ENCODE results near the gene RELN. TPM values are rescaled to one million over a fixed set of nuclear protein-coding genes. Genes with fewer than 3 reads are reported as not detected.

The RELN gene
- total RNA-seq, 1 donor from 2014 or later, result 0.44 TPM

- Histone ChIP-seq H3K4me3 (no peak overlapping the region), H3K9me3 (replicated peaks) (peaks cover 15% of the 10 kb centered on the region), H3K36me3 (no peaks in the 10 kb centered on the region), H3K27me3 (ENCODE audit: low read depth) (no peaks in the 10 kb centered on the region), H3K4me1 (no peaks in the 10 kb centered on the region), H3K27ac (replicated peaks) (no peak overlapping the region)
- DNase-seq, result no peak
- intact Hi-C loops (cut with micrococcal nuclease), result no loop called here
- TF ChIP-seq CTCF (IDR thresholded peaks at IDR 0.05; ENCODE audit: borderline replicate concordance), result no peak
These were observed 145.6 kb downstream of the RELN start for GRCh38 chr7:103843689-103844480.

GRCh38 chr7:103833401-103833800 lies 156.1 kb downstream of the RELN start:
- Histone ChIP-seq H3K27ac (replicated peaks) (no peak overlapping the region), H3K4me3 (no peak overlapping the region), H3K36me3 (no peaks in the 10 kb centered on the region), H3K27me3 (ENCODE audit: low read depth) (no peaks in the 10 kb centered on the region), H3K4me1 (no peaks in the 10 kb centered on the region), H3K9me3 (replicated peaks) (no peaks in the 10 kb centered on the region)
- DNase-seq, result no peak
- TF ChIP-seq CTCF (IDR thresholded peaks at IDR 0.05; ENCODE audit: borderline replicate concordance), result no peak
- intact Hi-C loops (cut with micrococcal nuclease), result no loop called here

GRCh38 chr7:103832438-103832837 lies 157.0 kb downstream of the RELN start:
- Histone ChIP-seq H3K4me3 (no peak overlapping the region), H3K4me1 (no peaks in the 10 kb centered on the region), H3K27me3 (ENCODE audit: low read depth) (no peaks in the 10 kb centered on the region), H3K27ac (replicated peaks) (no peak overlapping the region), H3K36me3 (no peaks in the 10 kb centered on the region), H3K9me3 (replicated peaks) (no peaks in the 10 kb centered on the region)
- no peak for DNase-seq
- no peak for TF ChIP-seq CTCF (IDR thresholded peaks at IDR 0.05; ENCODE audit: borderline replicate concordance)
- intact Hi-C loops (cut with micrococcal nuclease), result no loop called here

GRCh38 chr7:103824251-103824650 lies 165.2 kb downstream of the RELN start:
- Histone ChIP-seq H3K4me1 (no peaks in the 10 kb centered on the region), H3K27me3 (ENCODE audit: low read depth) (no peaks in the 10 kb centered on the region), H3K36me3 (no peaks in the 10 kb centered on the region), H3K9me3 (replicated peaks) (peaks cover 26% of the 10 kb centered on the region), H3K4me3 (no peak overlapping the region), H3K27ac (replicated peaks) (no peak overlapping the region)
- TF ChIP-seq CTCF (IDR thresholded peaks at IDR 0.05; ENCODE audit: borderline replicate concordance), result no peak
- DNase-seq, result no peak
- intact Hi-C loops (cut with micrococcal nuclease), result no loop called here

GRCh38 chr7:103823084-103823483 lies 166.4 kb downstream of the RELN start:
- Histone ChIP-seq H3K4me3 (no peak overlapping the region), H3K27ac (replicated peaks) (no peak overlapping the region), H3K27me3 (ENCODE audit: low read depth) (no peaks in the 10 kb centered on the region), H3K9me3 (replicated peaks) (peaks cover 26% of the 10 kb centered on the region), H3K4me1 (no peaks in the 10 kb centered on the region), H3K36me3 (no peaks in the 10 kb centered on the region)
- no peak for TF ChIP-seq CTCF (IDR thresholded peaks at IDR 0.05; ENCODE audit: borderline replicate concordance)
- intact Hi-C loops (cut with micrococcal nuclease), result no loop called here
- DNase-seq, result no peak
